Stomach (tissue), 4 donors: ENCODE data around the gene SLC35B2.

Experiments
- CTCF ChIP-seq, 7 experiments: fragments of 450-650 bp in 4 of 7; fragments of 200-600 bp in 3 of 7; sonication (generic) in 3 of 7; IDR thresholded peaks; one replicate each; pipeline ENCODE4 v1.5.1; 2016 to 2019; ENCODE audit warnings: antibody characterized with exemption in 7 of 7, control low read depth in 2 of 7, mild to moderate bottlenecking in 1 of 7
- POLR2A ChIP-seq, 4 donors: fragments of 450-650 bp; IDR thresholded peaks; one replicate each; pipeline ENCODE4 v1.6.1; 2016; ENCODE audit warnings: antibody characterized with exemption in 4 of 4, control low read depth in 2 of 4, mild to moderate bottlenecking in 1 of 4, moderate library complexity in 1 of 4

GRCh38 chr6:44245391-44245911, 11.9 kb downstream of the SLC35B2 start:
- TF ChIP-seq CTCF (IDR thresholded peaks at IDR 0.05): no peak
- no peak for TF ChIP-seq POLR2A (IDR thresholded peaks at IDR 0.05)
